GM21447 (cell line): Measurements from ENCODE around the gene DMRTB1.

Source experiments
- ATAC-seq: cut with Tn5 transposase; IDR thresholded peaks from one replicate; pipeline ENCODE4 v1.9.1; 2021; ENCODE audit not compliant: unreplicated experiment

DMRTB1 gene

GRCh38 chr1:53462769-53463501 is 3.7 kb downstream of the DMRTB1 start:
- no peak for ATAC-seq

DNA sequence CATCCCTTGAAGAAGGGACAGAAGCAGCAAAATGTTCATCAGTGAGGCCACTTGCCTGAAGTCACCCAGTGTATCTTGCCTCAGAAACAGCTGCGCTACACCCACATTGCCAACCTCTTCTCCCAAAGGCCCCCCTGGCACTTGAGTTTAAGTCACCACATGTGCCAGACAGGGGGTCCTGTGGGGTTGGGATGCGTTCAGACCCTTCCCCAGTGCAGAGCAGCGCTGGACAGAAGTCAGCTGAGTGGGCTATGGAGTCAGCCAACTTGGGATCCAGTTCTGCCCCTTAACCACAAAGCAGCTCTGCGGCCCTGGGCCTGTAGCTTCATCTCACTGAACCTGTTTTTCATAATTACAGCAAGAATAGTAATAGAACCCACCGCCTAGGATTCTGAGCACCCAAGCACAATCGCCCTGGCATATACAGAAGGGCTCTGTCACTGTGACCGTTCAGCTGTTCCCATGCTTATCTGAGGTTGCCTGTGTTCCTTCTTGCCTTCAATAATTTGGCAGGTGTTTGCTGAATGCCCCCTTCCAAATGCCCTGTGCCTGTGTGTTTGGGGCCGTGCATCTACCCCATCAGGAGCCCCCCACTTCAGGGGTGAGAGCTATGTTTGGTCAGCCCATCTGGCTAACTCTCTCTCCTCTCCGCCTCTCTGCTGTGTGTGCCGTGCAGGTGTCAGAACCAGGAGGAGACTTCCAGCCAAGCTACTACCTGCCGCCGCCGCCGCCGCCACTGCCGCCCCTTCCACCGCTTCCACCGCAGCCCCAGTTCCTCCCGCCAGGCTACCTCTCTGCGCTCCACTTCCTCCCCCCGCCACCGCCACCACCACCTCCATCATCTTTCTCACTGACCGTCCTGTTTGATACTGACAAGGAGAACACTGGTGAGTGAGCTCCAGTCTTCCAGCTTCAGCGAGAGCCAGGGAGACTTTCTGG is 5.0 kb downstream of the DMRTB1 start:
- ATAC-seq: no peak

DNA sequence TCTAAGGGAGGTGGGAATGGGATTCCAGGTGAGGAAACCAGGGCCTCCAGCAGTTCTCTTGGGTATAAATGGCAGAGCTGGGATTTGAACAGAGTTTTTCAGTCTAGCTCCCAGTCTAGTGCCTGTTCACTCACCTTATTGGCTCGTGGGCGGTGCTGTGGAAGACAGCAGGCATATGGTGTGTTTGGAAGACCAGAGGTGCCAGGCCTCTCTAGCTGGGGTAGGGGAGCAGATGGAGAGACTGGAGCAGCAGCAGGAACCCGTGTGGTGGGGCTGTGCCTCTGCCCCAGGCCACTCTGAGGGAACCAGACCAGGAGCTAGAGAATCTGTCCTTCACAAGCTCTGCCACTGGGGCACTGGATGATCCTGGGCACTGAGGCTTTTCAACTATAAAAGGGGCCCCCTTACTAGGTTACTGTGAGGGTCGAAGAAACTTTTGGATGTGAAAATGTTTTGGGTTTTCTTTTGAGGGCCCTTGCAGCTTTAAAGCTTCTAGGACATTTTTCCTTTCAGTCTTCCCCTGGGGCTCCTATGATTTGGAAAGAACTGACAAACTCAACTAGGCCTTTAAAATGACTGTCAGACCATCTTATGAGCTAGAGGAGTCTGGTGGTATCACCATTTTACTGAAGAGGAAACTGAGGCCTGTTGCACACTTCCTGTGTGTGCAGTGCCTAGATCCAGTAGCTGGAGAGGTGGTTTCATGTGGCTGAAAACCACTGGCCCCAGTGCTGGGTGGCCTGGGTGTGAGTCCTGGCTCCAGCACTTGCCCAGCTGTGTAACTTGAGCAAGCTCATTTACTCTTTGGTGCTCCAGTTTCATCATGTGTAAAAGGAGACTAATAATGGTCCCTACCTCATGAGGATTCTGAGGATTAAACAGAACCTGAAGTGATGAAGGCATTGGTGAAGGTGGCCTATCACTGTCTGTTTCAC is 6.1 kb downstream of the DMRTB1 start:
- no peak for ATAC-seq

- ATAC-seq: no peak
These were observed 8.2 kb downstream of the DMRTB1 start for GRCh38 chr1:53467391-53467790.

GRCh38 chr1:53468374-53468773 is 9.2 kb downstream of the DMRTB1 start:
- ATAC-seq: no peak

GRCh38 chr1:53469373-53469772 is 10.2 kb downstream of the DMRTB1 start:
- no peak for ATAC-seq

DNA sequence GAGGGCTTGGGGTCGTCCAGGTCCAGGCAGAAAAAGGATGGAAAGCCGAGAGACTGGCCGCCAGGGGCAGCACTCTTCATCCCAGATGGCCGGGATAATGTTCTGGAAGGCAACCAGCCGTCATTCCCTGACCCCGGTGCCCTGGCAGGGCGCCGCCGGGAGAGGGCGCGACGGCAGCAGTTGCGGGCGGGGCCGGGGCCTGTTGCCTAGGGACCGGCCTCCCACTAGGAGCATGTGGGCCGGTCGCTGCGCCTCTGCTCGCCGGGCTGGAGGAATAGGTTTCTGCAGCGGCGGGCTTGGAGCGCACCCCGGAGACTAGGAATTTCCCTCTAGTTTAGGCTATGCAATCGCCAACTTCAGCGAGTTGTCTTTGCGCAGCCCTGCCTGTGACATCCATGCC is 11.0 kb downstream of the DMRTB1 start:
- ATAC-seq: no peak

GRCh38 chr1:53470584-53470983 is 11.4 kb downstream of the DMRTB1 start:
- no peak for ATAC-seq

DNA sequence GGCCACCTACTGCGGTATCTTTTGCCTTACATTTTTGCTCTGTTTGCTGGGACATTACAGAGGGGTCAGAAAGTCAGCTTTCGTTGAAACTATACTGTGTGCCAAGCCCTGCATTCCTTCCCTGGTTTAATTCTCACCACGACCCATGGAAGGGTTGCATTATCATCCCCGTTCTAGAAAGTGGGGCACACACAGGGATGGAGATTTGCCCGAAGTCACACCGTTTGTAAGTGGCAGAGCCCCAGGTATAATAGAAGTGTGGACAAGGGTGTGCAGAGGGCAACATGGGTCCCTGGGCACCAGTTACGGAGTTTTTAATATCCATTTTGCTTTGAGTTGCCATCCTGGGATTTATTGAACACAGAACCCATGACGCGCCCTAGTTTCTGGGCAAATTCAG is 11.8 kb downstream of the DMRTB1 start:
- ATAC-seq: no peak

DNA sequence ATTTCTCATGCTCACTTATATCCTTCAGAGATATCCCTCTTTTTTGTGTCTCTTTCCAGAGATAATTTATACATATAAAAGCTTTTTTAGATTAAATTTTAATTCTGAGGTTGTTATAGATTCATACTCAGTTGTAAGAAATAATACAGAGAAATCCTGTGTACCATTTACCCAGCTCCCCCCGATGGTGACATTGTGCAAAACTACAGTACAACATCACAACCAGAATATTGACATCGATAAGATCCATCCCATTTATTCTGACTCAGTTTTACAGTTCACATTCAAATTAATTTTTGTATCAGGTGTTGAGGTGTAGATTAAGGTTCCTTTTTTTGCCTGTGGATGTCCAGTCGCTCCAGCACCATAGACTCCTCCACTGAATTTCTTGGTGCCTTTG is 14.3 kb downstream of the DMRTB1 start:
- no peak for ATAC-seq

DNA sequence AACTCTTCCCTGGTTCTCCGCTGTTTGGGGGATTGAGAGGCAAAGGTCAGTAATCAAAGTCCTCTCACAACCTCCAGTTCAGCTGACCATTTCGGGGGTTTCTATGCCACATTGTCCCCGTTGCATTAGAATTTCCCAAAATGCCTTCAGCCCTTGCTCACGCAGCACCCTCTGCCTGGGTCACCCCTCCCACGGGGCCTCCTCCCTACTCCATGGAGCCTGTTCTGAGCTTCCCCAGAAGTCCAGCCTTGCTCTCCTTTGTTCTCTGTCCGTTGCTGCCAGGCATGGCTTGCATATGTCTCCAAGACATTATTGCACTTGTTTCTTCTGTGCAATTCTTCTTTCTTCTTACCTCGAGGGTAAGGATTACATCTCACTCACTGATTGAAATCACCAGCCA is 16.5 kb downstream of the DMRTB1 start:
- no peak for ATAC-seq

- ATAC-seq: no peak
These were observed 17.4 kb downstream of the DMRTB1 start for GRCh38 chr1:53476579-53476978.

DNA sequence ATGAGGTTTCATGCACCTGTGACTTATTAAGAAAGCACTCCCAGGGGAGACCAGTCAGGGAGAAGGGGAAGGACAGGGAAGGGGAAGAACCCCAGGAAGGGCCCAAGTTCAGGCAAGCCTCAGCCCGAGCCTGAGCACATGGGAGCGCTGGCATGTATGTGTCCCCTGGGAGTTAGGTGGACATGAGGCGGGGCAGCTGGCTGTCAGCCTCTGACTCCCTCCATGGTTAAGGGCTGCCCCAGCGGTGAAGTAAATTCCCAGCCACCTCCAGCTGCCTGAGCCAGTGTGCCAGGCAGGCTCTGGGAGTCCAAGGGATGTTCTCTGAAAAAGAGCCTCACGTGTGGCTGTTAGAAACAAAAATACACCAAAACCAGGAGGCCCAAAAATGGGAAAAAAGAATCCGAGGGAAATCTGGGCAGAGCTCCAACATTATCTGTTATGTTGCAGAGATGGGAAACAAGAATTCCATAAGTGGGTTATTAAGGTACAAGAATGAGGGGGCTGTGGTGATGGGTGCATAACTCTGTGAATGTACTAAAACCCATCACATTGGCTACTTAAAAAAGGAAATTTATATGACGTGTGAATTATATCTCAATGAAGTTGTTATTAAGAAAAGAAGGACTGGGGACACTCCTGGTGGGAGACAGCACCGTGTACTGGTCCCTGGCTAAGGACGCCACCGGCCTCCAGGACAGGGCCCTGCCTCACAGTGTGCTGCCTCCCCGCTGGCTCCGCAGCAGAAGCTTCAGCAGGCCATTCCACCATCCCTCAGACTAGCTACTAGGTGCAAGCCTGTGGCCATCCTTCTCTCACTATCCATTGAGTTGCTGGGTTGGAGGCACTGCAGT is 18.7 kb downstream of the DMRTB1 start:
- ATAC-seq: no peak

GRCh38 chr1:53478502-53478818 is 19.3 kb downstream of the DMRTB1 start:
- ATAC-seq: no peak

DNA sequence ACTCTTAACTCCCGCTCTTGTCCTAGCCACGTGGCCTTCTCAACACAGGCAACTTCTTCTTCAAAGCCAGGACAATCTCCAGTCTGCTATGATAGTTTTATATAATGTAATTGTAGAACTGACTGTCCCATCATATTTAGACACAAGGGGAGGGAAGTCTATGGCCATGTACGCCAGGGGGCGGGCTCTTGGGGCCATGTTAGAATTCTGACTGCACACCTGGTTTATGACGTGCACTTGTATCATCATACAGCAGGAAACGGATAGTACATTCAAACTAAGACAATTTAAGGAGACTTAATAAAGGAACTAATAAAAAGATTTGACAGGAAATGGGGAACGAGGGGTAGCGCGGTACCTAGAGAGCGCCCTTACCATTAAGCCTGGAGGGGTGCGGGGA is 21.5 kb downstream of the DMRTB1 start:
- no peak for ATAC-seq

- ATAC-seq: no peak
These were observed 22.3 kb downstream of the DMRTB1 start for GRCh38 chr1:53481456-53481855.

DNA sequence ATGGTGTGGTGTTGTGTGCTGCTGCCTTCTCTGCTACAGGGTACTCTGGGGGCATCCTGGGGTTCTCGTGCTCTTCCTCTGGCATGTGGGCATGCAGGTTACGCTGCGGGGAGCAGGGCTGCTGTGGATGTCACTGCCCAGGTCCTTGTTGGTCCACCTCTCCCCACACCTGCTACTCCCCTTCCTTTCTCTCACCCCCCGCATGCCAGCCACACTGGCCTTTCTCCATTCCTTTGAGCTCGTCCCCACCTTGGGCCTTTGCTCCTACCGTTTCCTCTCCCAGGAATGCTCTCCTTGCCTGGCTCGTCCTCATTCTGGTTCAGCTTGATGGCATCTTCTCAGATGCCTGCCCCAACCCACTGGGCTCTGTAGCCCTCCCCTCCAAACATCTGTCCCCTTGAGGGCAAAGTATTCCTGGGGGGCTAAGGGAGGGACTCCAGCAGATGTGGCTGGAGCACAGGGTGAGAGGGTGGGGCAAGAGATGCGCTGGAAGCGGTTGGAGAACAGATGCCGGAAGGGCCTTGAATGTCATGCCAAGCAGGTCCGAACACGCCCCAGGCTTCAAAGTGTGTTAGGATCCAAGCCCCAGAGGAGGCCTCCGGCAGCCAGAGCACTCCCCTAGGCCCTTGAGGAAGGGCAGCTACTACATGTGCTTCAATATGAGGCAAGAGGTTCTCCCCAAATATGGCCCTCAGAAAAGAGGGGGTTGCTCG is 23.4 kb downstream of the DMRTB1 start:
- ATAC-seq: no peak

DNA sequence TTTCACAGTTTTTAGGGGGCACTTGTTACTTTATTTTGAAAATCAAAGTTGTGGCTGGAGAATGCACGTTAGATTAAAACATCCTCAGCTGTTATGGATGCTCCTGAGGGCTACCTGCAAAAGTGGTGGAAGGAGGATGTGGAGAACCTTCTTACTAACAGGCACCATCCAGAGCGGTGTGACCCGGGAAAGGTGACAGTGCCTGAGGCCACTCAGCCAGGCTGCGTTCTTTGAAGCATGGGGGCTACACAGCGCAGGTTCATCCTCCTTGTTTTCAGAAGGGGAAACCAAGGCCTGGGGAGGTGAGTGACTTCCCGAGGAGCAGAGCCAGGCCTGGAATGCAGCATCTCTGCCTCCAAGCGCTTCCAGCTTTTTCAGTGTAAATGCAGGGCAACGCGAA is 24.0 kb downstream of the DMRTB1 start:
- ATAC-seq: no peak

- no peak for ATAC-seq
These were observed 24.5 kb downstream of the DMRTB1 start for GRCh38 chr1:53483656-53484055.
